Ectodermal cell (in vitro differentiated cells): Measurements from ENCODE around the gene CHD1L.

Experiments
- H3K27ac ChIP-seq: 2 replicates; pipeline ENCODE4 v1.7.0; 2013; ENCODE audit warnings: mild to moderate bottlenecking, low read depth, low read length; ENCODE audit not compliant: insufficient read depth, poor library complexity, severe bottlenecking
- H3K27me3 ChIP-seq: 2 replicates; pipeline ENCODE4 v1.7.0; 2013; ENCODE audit warnings: mild to moderate bottlenecking, low read length; ENCODE audit not compliant: insufficient read depth, control insufficient read depth, poor library complexity, severe bottlenecking
- H3K36me3 ChIP-seq: one replicate; pipeline ENCODE4 v1.7.0; 2013; ENCODE audit warnings: low read length; ENCODE audit not compliant: control insufficient read depth, insufficient read depth
- H3K4me1 ChIP-seq: one replicate; pipeline ENCODE4 v1.7.0; 2013; ENCODE audit warnings: low read length; ENCODE audit not compliant: control insufficient read depth, insufficient read depth
- H3K4me3 ChIP-seq: 2 replicates; pipeline ENCODE4 v1.7.0; 2013; ENCODE audit warnings: low read depth, low read length, control low read depth; ENCODE audit not compliant: insufficient read depth
- H3K9me3 ChIP-seq: 2 replicates; pipeline ENCODE4 v1.7.0; 2013; ENCODE audit warnings: mild to moderate bottlenecking, low read length, moderate library complexity; ENCODE audit not compliant: control insufficient read depth
- WGBS, 2 experiments: methylation state at CpG; one replicate each; pipeline ENCODE4 v1.1.7; 2013; ENCODE audit warnings: missing lambda C conversion rate in 2 of 2; 5-methylcytosine and 5-hydroxymethylcytosine counted together

The CHD1L gene

GRCh38 chr1:147211577-147211976 lies 30.9 kb upstream of the CHD1L start:
- no peak overlapping the region for H3K27ac ChIP-seq
- H3K4me1 ChIP-seq = no peaks in the 10 kb centered on the region

GRCh38 chr1:147213271-147213670 lies 29.2 kb upstream of the CHD1L start:
- Histone ChIP-seq H3K4me3 (no peak overlapping the region), H3K27ac (no peak overlapping the region), H3K4me1 (no peaks in the 10 kb centered on the region), H3K9me3 (no peaks in the 10 kb centered on the region), H3K27me3 (no peaks in the 10 kb centered on the region), H3K36me3 (no peaks in the 10 kb centered on the region)

More at GRCh38 chr1:147211577-147211976, 30.9 kb upstream of the CHD1L start:
- H3K4me3 ChIP-seq = no peak overlapping the region
- H3K9me3 ChIP-seq = no peaks in the 10 kb centered on the region
- WGBS, 2 experiments = 97 to 98% methylated on average over 2 of the region's 2 CpGs
- H3K27me3 ChIP-seq = no peaks in the 10 kb centered on the region
- H3K36me3 ChIP-seq = no peaks in the 10 kb centered on the region

- H3K27me3 ChIP-seq = no peaks in the 10 kb centered on the region
- H3K4me3 ChIP-seq = no peak overlapping the region
- 92 to 94% methylated on average over 5 to 7 of the region's 7 CpGs for WGBS, 2 experiments
- no peaks in the 10 kb centered on the region for H3K9me3 ChIP-seq
- no peaks in the 10 kb centered on the region for H3K4me1 ChIP-seq
- no peak overlapping the region for H3K27ac ChIP-seq
- no peaks in the 10 kb centered on the region for H3K36me3 ChIP-seq
These were observed 28.2 kb upstream of the CHD1L start for GRCh38 chr1:147214325-147214724.

- no peak overlapping the region for H3K4me3 ChIP-seq
- H3K36me3 ChIP-seq = no peaks in the 10 kb centered on the region
- no peaks in the 10 kb centered on the region for H3K4me1 ChIP-seq
- H3K27me3 ChIP-seq = no peaks in the 10 kb centered on the region
- H3K27ac ChIP-seq = no peak overlapping the region
- no peaks in the 10 kb centered on the region for H3K9me3 ChIP-seq
These were observed 27.5 kb upstream of the CHD1L start for GRCh38 chr1:147214842-147215539.

GRCh38 chr1:147215540-147215916 lies 27.0 kb upstream of the CHD1L start:
- H3K4me1 ChIP-seq = no peaks in the 10 kb centered on the region
- no peaks in the 10 kb centered on the region for H3K36me3 ChIP-seq
- H3K9me3 ChIP-seq = no peaks in the 10 kb centered on the region
- 77 to 88% methylated on average over 2 of the region's 2 CpGs for WGBS, 2 experiments
- no peak overlapping the region for H3K4me3 ChIP-seq
- no peak overlapping the region for H3K27ac ChIP-seq
- no peaks in the 10 kb centered on the region for H3K27me3 ChIP-seq

- WGBS, 2 experiments = 100% methylated on average over 2 to 3 of the region's 3 CpGs
- Histone ChIP-seq H3K9me3 (no peaks in the 10 kb centered on the region), H3K4me3 (no peak overlapping the region), H3K27me3 (no peaks in the 10 kb centered on the region), H3K36me3 (no peaks in the 10 kb centered on the region), H3K4me1 (no peaks in the 10 kb centered on the region), H3K27ac (no peak overlapping the region)
These were observed 26.4 kb upstream of the CHD1L start for GRCh38 chr1:147216124-147216523.

- Histone ChIP-seq H3K27me3 (no peaks in the 10 kb centered on the region), H3K36me3 (no peaks in the 10 kb centered on the region), H3K9me3 (no peaks in the 10 kb centered on the region), H3K4me1 (no peaks in the 10 kb centered on the region), H3K27ac (no peak overlapping the region), H3K4me3 (no peak overlapping the region)
- WGBS, 2 experiments = 91 to 96% methylated on average over 5 to 6 of the region's 7 CpGs
These were observed 25.3 kb upstream of the CHD1L start for GRCh38 chr1:147217141-147217540.

- WGBS, 2 experiments = 89 to 95% methylated on average over 2 of the region's 3 CpGs
- Histone ChIP-seq H3K36me3 (no peaks in the 10 kb centered on the region), H3K4me3 (no peak overlapping the region), H3K9me3 (no peaks in the 10 kb centered on the region), H3K27ac (no peak overlapping the region), H3K27me3 (no peaks in the 10 kb centered on the region), H3K4me1 (no peaks in the 10 kb centered on the region)
These were observed 23.9 kb upstream of the CHD1L start for GRCh38 chr1:147218606-147219005.

GRCh38 chr1:147223740-147224615 lies 18.5 kb upstream of the CHD1L start:
- H3K36me3 ChIP-seq = no peaks in the 10 kb centered on the region
- no peaks in the 10 kb centered on the region for H3K9me3 ChIP-seq
- H3K4me3 ChIP-seq = no peak overlapping the region
- H3K27me3 ChIP-seq = peaks cover 19% of the 10 kb centered on the region
- no peak overlapping the region for H3K27ac ChIP-seq
- H3K4me1 ChIP-seq = peaks cover 6% of the 10 kb centered on the region
- WGBS, 2 experiments = 80 to 83% methylated on average over 14 of the region's 14 CpGs

- H3K9me3 ChIP-seq = no peaks in the 10 kb centered on the region
- WGBS, 2 experiments = 0 to 1% methylated on average over 17 of the region's 17 CpGs
- H3K36me3 ChIP-seq = no peaks in the 10 kb centered on the region
- H3K27me3 ChIP-seq = peaks cover 19% of the 10 kb centered on the region
- H3K27ac ChIP-seq = no peak within 1 kb of the TSS
- peaks cover 6% of the 10 kb centered on the region for H3K4me1 ChIP-seq
- H3K4me3 ChIP-seq = peak within 1 kb of the TSS; percentile 47
These were observed 17.2 kb upstream of the CHD1L start, which contains the start of gene FMO5 for GRCh38 chr1:147225193-147225730. Gene FMO5 (minus strand): TSS chr1:147225339. CDS start chr1:147225029, 310 bp downstream.
